ENCODE data around the gene SUCLA2.

GRCh38 chr13:48000559-48001113 lies 437 bp downstream of the SUCLA2 start:
- TF ChIP-seq CTCF (IDR thresholded peaks at IDR 0.05; ENCODE audit: insufficient read depth, low read depth, low read length) (no peak), EZH2 (IDR thresholded peaks at IDR 0.05; ENCODE audit: insufficient read depth, low read length) (no peak)

Data from astrocyte (in vitro differentiated cells and primary cell).